HG03521 (cell line): ENCODE measurements around the gene VIPR2.

Experiments
- ATAC-seq: cut with Tn5 transposase; IDR thresholded peaks from one replicate; pipeline ENCODE4 v1.9.1; 2021; ENCODE audit warnings: mild to moderate bottlenecking, moderate library complexity; ENCODE audit not compliant: unreplicated experiment

VIPR2 gene

GRCh38 chr7:159121476-159121875, 23.2 kb downstream of the VIPR2 start:
- ATAC-seq, result no peak

- ATAC-seq, result no peak
Observed at GRCh38 chr7:159121068-159121467, 23.6 kb downstream of the VIPR2 start.

GRCh38 chr7:159120540-159120919, 24.1 kb downstream of the VIPR2 start:
- ATAC-seq, result no peak

- no peak for ATAC-seq
Observed at GRCh38 chr7:159119851-159120539, 24.7 kb downstream of the VIPR2 start.

- ATAC-seq, result no peak
Observed at GRCh38 chr7:159119026-159119741, 25.5 kb downstream of the VIPR2 start.

- ATAC-seq, result no peak
Observed at GRCh38 chr7:159118623-159119022, 26.0 kb downstream of the VIPR2 start.

GRCh38 chr7:159118197-159118595, 26.5 kb downstream of the VIPR2 start:
- ATAC-seq, result no peak

- ATAC-seq, result no peak
Observed at GRCh38 chr7:159117366-159118196, 27.1 kb downstream of the VIPR2 start.

GRCh38 chr7:159116581-159117339, 27.9 kb downstream of the VIPR2 start:
- ATAC-seq, result no peak

GRCh38 chr7:159115601-159116501, 28.8 kb downstream of the VIPR2 start:
- no peak for ATAC-seq

- no peak for ATAC-seq
Observed at GRCh38 chr7:159114981-159115380, 29.7 kb downstream of the VIPR2 start.

- no peak for ATAC-seq
Observed at GRCh38 chr7:159114096-159114495, 30.6 kb downstream of the VIPR2 start.

- ATAC-seq, result no peak
Observed at GRCh38 chr7:159113056-159113455, 31.6 kb downstream of the VIPR2 start.

GRCh38 chr7:159112136-159113011, 32.3 kb downstream of the VIPR2 start:
- no peak for ATAC-seq

GRCh38 chr7:159109653-159110035, 35.0 kb downstream of the VIPR2 start:
- no peak for ATAC-seq

- ATAC-seq, result no peak
Observed at GRCh38 chr7:159108941-159109652, 35.6 kb downstream of the VIPR2 start.

- ATAC-seq, result no peak
Observed at GRCh38 chr7:159108491-159108890, 36.2 kb downstream of the VIPR2 start.

GRCh38 chr7:159107161-159107892, 37.3 kb downstream of the VIPR2 start:
- no peak for ATAC-seq
